GM12872 (cell line): ENCODE data around the gene MYO3B.

Source experiments
- CTCF ChIP-seq: IDR thresholded peaks from 3 replicates; pipeline ENCODE4 v1.5.1; 2011; ENCODE audit warnings: low read depth, mild to moderate bottlenecking, low read length, moderate library complexity; ENCODE audit not compliant: insufficient read depth

Gene MYO3B

GRCh38 chr2:170481201-170481600 lies 303.3 kb downstream of the MYO3B start:
- no peak for TF ChIP-seq CTCF

- TF ChIP-seq CTCF: no peak
These were observed 306.6 kb downstream of the MYO3B start for GRCh38 chr2:170484552-170484951.

- no peak for TF ChIP-seq CTCF
These were observed 307.5 kb downstream of the MYO3B start for GRCh38 chr2:170485254-170486026.

- TF ChIP-seq CTCF: 0 out of 3 replicates have a peak, but pooled peaks have one; percentile 16
These were observed 308.8 kb downstream of the MYO3B start for GRCh38 chr2:170486730-170487129.

DNA sequence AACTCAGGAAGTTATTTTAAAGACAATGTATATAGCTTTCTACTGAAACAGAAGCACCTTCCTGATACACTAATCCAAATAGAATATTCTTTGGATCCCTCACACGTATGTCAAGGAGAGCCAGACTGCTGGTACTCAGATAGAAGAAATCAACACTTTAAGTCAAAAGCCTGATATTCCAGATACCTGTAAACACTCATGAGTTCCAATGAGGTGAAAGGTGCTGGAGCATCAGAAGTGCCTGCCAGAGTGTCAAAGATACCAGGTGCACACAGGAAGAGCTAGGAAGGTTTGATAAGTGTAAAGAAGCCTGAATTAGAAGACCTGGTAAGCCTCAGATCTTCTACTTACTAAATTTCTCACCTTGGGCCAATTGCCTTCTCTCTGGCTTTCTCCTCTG lies 310.9 kb downstream of the MYO3B start:
- TF ChIP-seq CTCF: no peak

GRCh38 chr2:170492010-170492409 lies 314.1 kb downstream of the MYO3B start:
- no peak for TF ChIP-seq CTCF

DNA sequence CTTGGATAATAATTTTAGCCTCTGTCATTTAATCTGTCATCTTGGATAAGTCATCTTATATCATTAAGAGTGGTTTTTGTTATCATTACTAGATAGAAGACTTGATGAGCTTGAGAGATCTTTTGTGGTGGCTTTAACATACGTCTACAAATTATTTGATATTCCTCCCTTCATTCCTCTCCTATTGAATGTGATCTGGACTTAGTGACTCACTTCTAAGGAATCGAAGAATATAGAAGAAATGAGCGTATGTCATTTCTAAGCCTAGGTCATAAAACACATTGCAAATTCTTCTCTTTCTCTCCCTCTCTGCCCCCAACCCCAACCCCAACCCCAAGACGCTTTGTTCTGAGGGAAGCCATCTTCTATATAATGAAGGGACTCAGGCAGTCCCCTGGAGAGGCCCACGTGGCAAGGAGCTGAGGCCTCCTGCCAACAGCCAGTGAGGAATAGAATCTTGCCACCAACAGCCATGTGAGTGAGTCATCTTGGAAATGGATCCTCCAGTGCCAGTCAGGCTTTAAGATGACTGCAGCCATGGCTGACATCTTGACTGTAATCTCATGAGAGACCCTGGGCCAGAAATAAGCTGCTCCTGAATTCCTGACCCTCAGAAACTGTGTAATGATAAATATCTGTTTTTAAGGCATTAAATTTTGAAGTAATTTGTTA lies 315.6 kb downstream of the MYO3B start:
- TF ChIP-seq CTCF: no peak
